Liver (tissue), 3 donors: ENCODE data around the gene CFTR.

Experiments used
- CTCF ChIP-seq: fragments of 150-350 bp; IDR thresholded peaks from 2 replicates; pipeline ENCODE4 v1.5.1; 2017; ENCODE audit warnings: improper control_type of control experiment, low read depth, low read length; ENCODE audit not compliant: missing input control
- FOXA1 ChIP-seq: IDR thresholded peaks from 2 replicates; pipeline ENCODE4 v1.6.1; 2016; ENCODE audit warnings: antibody characterized with exemption
- FOXA2 ChIP-seq: IDR thresholded peaks from 2 replicates; pipeline ENCODE4 v1.6.1; 2016; ENCODE audit warnings: antibody characterized with exemption
- HNF4A ChIP-seq, 2 donors: conservative IDR thresholded peaks; 2 replicates each; pipeline ENCODE4 v1.6.1; 2016; ENCODE audit warnings: antibody characterized with exemption in 2 of 2, mild to moderate bottlenecking in 2 of 2
- HNF4G ChIP-seq: IDR thresholded peaks from 2 replicates; pipeline ENCODE4 v1.6.1; 2016; ENCODE audit warnings: antibody characterized with exemption
- JUND ChIP-seq, 2 donors: IDR thresholded peaks; 2 replicates each; pipeline ENCODE4 v1.6.1; 2016; ENCODE audit warnings: antibody characterized with exemption in 2 of 2
- RAD21 ChIP-seq, 2 donors: IDR thresholded peaks; 2 replicates each; pipeline ENCODE4 v1.6.1; 2016; ENCODE audit warnings: antibody characterized with exemption in 2 of 2, mild to moderate bottlenecking in 2 of 2
- REST ChIP-seq: IDR thresholded peaks from 2 replicates; pipeline ENCODE4 v1.6.1; 2016; ENCODE audit warnings: antibody characterized with exemption, mild to moderate bottlenecking
- RXRA ChIP-seq, 2 donors: IDR thresholded peaks; 2 replicates each; pipeline ENCODE4 v1.6.1; 2017 to 2018; ENCODE audit warnings: antibody characterized with exemption in 2 of 2, mild to moderate bottlenecking in 1 of 2
- TAF1 ChIP-seq: conservative IDR thresholded peaks from 2 replicates; pipeline ENCODE4 v1.6.1; 2016; ENCODE audit warnings: antibody characterized with exemption, mild to moderate bottlenecking
- YY1 ChIP-seq: IDR thresholded peaks from 2 replicates; pipeline ENCODE4 v1.6.1; 2016; ENCODE audit warnings: antibody characterized with exemption, mild to moderate bottlenecking
- TF ChIP-seq, protein P1 (sequence below): IDR thresholded peaks from 2 replicates; pipeline ENCODE4 v1.6.1; 2016; ENCODE audit warnings: antibody characterized with exemption
- donor health status: healthy.
- donor health status: healthy.

GRCh38 chr7:117645481-117646165, 165.8 kb downstream of the CFTR start:
- TF ChIP-seq RXRA (IDR thresholded peaks at IDR 0.05) (no peak), REST (no peak), TAF1 (no peak), FOXA1 (no peak), CTCF (no peak), HNF4G (no peak), HNF4A (conservative IDR thresholded peaks at IDR 0.05) (no peak), JUND (IDR thresholded peaks at IDR 0.05) (no peak), RAD21 (IDR thresholded peaks at IDR 0.05) (no peak), FOXA2 (no peak), YY1 (no peak)
- TF ChIP-seq, protein P1, sequence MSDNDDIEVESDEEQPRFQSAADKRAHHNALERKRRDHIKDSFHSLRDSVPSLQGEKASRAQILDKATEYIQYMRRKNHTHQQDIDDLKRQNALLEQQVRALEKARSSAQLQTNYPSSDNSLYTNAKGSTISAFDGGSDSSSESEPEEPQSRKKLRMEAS: no peak
